Stimulated activated CD8-positive, alpha-beta memory T cell treated with anti-CD3 and anti-CD28 coated beads, Interleukin-4, amount 100 ng/mL, for 1 hour (primary cell): Measurements from ENCODE around the gene EFCAB14.
"Not testable (repeated sequence)": the region's sequence is repeated elsewhere in the genome, so short reads cannot be mapped to it uniquely, and the experiment has no call there.

ENCODE experiments used
- DNase-seq, 2 donors: peaks; one replicate each; pipeline ENCODE4 v3.0.0-alpha.2; 2020; ENCODE audit warnings: low read depth in 2 of 2, low spot score in 1 of 2

The EFCAB14 gene

DNA sequence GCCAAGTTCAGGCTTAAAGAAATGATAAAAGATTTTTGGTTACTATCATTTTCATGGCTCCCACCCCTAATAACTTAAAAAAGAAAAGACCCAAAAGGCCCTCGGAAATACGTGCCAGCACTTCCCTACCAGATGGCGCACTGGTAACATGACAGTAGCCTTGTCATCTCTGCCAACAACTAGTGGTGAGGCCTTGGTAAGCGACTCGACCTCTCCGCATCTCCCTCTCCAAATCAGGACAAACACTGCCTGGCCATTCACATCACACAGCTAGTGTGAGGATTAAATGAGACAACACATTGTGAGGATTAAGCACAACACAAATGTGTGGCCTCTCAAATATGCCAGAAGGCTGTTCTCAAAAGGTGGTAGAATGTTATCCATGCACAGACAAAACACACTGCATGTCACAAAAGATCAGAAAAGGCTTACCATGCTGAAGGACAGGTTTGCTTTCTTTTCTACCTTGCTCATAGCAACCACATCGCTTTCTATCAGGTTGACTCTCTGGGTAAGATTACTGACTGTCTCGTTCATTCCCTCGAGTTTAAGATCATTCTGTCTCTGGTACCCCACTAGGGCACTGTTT lies 30.9 kb downstream of the EFCAB14 start:
- DNase-seq = no peak

DNA sequence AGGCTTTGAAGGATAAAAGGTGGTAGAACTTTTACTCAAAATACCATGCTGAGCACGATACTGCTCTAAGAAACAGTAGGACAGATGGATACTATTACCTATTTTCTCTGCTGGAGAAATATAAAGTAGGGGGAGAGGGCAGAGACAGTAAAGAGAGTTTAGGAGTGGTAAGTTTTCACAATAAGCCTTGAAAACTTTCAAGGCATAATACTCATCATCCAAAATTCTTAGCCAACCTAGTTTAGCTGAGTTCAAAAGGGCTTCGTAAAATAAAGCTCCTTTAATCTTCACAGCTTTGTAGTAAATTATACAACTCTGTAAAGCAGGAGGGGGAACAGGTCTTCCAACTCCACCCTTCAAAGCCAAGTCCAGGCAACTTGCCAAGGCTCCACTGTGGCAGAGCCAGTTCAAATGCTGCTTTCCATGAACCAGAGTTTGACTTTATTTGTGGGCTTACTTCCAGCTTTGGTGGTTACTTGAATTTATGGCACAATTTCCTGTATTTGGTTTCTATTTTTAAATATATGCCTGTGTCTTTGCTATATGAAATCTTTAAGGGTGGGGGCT lies 31.7 kb downstream of the EFCAB14 start:
- no peak for DNase-seq

DNA sequence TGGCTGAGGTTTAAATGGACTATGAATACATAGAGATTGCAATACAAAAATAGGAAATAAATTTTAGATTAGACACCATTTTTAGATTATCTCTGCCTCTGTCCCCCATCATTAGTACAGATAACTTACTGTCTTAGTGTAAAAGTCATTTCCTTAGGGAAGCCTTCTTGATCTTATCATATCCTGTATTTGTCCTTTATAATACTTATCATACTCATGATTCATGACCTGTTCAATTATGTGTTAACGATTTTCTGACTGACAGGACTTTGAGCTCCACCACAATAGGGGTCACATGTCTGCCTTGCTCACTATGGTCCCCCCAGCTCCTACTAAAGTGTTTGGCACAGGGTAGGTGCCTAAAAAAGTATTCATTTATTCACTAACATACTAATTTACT lies 32.7 kb downstream of the EFCAB14 start:
- no peak for DNase-seq

DNA sequence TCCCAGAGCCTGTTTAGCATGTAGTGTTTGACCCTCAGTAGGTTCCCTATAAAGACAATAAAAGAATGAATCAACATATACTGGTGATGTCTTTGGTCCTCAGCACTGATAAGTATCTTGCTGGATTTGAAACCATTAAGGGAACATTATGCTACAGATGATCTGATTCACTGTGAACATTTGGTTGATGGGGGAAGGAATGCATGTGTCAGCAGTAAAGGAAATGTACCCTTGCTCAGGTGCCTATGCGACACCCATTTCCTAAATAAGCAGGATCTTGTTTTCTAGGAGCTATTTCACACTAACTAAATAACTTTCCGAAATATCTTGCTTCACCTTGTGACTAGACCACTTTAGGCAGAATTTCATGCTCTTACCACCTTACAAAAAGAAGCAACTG lies 34.2 kb downstream of the EFCAB14 start:
- no peak for DNase-seq

DNA sequence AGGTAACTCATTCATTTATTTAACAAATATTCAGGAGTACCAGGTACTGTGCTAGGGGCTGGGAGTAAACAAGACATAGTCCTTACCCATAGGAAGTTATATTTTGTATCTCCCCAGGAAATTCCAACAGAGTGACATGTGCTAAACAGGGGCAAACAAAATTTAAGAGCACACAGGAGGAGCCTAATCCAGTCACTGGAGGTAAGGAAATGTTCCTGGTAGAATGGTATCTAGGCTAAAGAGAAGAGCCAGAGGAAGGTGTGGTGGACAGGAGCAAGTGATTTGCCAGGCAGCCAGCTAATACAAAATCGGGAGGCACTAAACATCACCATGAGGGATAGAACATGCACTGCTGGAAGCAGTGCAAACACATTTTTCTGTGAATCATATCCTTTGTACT lies 36.9 kb downstream of the EFCAB14 start:
- DNase-seq = no peak

DNA sequence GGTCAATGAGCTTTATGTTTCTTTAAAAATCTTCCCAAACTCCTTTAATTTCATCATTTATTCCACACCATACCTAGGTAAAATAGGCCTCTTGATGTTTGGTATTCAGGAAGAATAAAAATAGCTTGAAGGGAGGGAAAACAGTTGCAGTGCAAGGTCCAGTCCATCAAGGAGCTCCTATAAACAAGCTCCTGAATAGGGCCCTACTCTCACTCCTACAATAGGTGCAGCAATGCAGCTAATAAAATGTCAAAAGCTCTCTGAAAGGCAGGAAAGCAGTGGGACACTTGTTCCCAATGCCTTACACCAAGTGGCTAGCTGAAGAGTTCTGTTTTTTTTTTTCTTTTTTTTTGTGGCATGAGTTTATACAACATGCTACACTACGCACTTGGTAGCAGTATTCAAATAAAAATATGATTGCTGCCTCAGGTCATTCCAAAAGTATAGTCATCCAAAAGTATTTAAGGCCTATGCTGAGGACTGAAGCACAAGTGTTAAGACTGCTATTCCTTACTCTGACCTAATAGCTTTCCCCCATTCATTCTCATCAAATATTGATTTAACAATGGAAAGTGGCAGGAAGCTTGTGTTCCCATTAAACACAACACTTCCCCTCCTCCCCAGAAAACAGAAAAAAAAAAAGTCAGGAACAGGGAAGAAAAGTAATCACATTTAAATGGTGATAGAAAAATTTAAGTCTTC lies 37.4 kb downstream of the EFCAB14 start:
- no peak for DNase-seq

DNA sequence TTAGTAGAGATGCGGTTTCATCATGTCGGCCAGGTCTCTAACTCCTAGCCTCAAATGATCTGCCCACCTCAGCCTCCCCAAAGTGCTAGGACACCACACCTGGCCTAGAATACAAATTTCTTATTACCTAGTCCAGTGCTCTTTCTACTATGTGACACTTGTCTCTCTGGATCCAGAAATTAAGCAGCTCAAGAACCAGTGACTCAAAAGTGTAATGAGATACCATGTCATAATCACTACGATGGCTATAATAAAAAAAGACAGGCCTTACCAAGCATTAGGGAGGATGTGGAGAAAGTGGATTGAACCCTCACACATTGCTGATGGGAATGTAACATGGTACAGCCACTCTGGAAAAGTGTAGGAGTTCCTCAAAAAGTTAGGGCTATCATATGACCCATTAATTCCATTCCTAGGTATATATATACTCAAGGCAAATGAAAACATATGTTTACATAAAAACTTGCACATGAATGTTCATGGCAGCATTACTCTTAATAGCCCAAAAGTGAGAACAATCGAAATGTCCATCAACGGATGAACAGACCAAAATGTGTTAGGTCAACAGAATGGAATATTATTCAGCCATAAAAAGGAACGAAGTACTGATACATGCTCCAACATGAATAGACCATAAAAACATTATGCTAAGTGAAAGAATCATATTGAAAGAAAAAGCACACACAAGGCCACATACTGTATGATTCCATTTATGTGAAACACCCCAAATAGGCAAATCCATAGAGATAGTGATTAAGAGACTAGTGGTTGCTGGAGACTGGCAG lies 38.9 kb downstream of the EFCAB14 start:
- no peak for DNase-seq

DNA sequence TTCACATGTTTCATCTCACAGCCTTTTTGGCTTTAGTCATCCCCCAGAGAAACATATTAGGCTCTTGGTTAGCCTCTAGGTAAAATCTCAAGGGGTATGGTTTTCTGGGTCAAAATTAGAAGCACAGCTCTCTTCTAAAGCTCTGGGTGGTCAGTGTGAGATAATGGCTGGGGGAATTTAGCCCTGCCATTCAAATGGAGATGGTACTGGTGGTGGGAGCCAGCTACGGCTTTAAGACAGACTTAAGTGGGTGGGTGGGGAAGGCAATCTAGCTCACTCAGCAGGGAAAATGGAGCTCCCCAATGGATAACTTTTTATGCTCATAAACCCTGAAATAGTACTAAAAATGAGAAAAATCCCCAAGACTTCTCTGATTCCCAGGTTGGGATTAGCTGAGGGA lies 41.6 kb downstream of the EFCAB14 start:
- DNase-seq = no peak

DNA sequence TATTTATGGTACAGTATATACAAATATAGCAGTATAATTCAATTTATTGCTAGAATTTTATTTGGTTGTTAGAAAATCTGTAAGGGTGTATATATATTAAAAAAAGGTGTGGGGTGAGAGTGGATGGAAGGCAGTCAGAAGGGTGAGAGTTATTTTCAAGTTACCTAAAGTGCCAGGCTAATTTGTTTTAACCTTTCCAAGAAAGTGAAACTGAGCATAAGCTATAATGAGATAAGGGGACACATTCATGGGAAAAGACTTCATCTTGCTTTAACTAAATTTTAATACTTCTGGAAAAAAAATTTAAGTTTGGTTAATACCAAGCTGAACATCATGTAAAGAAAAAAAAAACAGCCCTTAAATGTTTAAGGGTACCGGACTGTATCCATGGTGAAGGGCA lies 42.4 kb downstream of the EFCAB14 start:
- no peak for DNase-seq

DNA sequence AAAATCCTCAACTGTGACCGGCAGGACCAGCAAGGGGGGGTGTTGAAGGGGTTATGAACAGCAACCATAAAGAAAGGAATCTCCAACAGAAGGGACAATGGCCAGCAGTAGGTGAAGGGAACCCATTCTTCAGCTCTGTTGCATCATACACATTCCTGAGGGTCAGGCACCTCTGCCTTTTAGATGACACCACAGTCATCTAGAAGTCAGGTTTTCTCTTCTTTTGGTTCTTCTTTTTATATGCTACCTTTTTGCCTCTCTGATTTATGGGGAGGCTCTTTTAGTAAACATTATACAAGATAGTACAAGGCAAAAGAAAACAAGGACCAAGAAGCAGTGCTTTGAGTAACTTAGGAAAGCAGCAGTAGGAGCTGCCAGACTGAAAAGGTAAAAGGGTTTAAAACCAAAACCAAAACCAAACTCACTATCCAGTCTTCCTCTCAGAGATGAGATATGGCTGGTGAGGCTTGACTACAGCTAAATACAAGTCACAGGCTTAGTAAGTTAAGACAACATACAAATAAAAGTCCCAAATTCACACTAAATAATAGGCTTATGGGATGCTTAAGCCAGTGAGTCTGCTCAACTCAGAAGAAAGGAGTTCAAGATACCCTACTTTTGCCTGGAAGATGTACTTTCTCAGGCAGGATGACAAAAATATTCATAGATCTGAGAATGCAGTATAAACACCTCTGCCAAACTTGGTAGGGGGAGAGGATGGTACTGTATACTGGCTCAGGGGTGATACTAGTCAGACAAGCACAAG lies 43.2 kb downstream of the EFCAB14 start:
- no peak for DNase-seq

DNA sequence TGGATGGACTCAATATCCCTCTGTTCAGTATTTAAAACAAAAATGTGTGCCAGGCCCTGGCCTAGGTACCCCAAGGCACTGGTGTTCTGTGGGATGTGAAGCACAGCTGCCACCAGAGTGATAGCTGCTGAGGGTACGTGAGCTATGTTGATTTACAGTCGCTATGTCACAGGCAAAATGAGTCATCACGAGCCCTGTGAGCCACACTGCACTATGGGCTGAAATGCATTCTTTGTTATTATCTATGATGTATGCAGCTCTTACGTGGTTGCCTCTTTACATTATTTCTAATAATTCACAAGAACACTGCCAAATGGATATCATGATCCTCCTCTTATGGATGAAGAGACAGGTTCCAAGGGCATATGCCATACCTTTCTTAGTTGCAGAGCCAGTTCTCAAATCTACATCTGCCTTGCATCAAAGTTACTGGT lies 45.1 kb downstream of the EFCAB14 start:
- no peak for DNase-seq

DNA sequence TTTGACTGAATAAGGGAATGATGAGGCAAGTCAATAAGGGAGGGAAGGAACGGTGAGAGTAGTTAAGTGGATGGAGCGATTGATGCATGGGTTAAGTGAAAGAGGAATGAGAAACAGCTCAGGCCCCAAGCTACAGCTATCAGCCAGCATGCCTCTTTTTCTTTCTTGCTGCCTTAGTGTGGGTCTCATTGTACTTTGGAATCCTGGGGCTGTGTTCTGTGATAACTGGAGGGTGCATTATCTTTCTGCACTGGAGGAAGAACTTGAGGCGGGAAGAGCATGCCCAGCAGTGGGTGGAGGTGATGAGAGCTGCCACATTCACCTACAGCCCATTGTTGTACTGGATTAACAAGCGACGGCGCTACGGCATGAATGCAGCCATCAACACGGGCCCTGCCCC lies 46.2 kb downstream of the EFCAB14 start:
- no peak for DNase-seq

DNA sequence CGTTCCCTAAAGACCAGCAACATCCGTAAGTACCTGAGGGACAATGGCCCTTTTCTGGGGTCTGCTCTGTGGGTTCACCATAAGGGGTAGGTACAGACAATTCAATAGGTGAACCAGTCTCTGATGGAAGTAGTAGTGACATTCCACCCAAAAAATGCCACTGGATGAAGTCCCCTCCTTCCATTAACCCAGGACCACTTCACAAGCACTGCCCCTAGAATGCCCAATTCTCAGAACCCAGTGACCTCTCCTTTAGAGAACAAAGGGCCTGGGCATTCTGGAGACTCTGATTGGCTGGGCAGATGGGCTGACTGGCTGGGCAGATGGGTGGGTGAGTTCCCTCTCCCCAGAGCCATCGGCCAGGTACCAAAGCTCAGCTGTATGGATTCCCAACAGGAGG lies 47.4 kb downstream of the EFCAB14 start, which contains the start of gene TEX38:
Gene TEX38, plus strand, starts transcription at position 301 of the 400 bp plus-strand sequence. Its CDS starts 81 bp downstream, at position 382.
- DNase-seq = no peak

DNA sequence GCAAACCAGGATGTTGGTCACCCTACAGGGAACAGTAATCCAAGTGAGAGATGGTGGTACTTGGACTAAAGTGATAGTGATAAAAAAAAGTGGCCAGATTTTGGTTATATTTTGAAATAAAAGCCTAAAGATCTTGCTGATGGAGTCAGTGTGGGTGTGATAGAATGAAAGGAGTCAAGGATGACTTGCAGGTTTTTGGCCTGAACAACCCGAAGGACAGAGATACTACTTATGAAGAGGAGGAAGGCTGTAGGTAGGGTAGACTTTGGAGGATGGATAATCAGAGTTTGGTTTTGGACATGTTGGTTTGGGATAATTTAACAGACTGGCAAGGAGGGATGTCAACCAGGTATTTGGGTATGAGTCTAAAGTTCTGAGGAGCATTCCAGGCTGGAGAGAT lies 48.8 kb downstream of the EFCAB14 start:
- no peak for DNase-seq

DNA sequence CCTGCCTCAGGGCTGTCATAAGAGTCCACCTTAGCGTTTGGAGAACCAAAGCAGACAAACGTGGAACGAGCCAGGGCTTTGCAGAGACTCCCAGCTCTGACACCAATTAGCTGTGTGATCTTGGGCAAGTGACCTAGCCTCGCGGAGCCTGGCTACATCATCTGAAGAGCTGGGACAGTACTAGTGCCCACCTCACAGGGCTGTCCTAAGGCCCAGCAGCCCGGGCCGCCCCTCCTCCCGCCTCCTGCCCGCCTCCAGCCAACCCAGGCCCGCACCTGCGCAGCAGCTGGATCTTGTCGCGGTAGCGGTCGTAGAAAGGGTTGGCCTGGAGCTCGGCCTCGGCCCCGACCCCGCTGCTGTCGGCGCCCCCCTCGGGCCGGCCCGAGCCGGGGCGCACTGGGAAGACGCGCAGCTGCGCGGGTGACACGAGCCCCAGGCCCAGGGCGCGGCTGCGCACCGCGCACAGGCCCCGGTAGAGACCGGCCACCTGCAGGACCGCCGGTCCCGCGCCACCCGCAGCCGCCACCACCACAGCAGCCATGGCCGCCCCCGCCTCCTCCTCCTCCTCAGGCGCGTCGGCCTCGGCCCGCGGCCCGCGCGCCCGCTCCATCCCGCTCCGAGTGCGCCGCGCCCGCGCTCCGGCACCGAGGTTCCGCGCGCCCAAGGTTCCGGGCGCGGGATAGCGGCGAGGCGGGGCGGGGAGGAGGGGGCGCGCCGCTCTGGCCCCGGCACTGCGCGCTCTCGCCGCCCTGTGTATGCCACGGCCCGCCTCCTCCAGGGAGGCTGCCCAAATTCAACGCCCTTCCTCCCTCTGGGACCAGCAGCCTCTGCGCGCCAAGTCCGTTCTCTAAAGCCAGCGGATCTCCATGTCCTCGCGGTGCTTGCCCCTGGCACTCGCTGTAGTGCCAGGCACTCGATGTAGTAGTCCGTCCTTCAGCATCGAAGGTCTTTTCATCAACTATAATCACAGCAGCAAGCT lies 50.8 kb downstream of the EFCAB14 start, which contains the start of gene ATPAF1:
Gene ATPAF1, minus strand, starts transcription at position 583 of the 979 bp plus-strand sequence. Its CDS starts 42 bp downstream, at position 541.
- peak; percentile 5 to 9 for DNase-seq

DNA sequence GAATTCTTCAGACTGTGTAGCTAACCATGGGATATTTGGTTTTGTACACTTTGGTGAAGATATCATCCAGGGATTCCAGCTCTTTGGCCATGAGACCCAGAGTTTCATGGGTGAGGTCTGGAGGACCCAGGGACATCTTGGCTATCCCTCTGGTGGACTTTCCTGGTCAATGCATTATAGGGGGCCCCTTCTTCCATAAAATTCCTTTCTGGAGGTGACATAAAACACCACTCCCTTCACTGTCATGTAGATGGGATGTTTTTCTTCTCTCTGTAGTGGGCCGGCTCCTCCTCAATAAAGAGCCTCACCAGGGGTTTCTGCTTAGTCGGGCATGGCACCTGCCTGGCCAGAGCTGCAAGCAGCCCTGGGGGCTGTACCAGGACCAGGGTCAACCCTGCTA lies 52.9 kb downstream of the EFCAB14 start:
- DNase-seq = no peak

DNA sequence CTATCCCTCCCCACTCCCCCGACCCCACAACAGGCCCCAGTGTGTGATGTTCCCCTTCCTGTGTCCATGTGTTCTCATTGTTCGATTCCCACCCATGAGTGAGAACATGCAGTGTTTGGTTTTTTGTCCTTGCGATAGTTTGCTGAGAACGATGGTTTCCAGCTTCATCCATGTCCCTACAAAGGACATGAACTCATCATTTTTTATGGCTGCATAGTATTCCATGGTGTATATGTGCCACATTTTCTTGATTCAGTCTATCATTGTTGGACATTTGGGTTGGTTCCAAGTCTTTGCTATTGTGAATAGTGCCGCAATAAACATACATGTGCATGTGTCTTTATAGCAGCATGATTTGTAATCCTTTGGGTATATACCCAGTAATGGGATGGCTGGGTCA lies 56.0 kb downstream of the EFCAB14 start:
- not testable (repeated sequence) for DNase-seq

DNA sequence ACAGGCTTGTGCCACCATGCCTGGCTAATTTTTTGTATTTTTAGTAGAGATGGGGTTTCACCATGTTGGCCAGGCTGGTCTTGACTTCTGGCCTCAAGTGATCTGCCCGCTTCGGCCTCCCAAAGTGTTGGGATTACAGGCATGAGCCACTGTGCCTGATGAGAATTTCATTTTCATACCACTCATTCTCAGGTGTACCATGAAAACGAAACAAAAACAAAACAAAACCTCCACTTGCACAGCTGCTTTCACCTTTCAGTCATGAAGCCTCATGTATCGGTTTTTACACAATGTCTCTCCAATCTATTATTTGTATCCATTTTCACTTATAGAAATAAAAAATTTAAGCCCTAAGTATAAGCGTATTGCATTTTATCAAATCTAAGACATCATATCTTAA lies 58.8 kb downstream of the EFCAB14 start:
- not testable (repeated sequence) for DNase-seq

DNA sequence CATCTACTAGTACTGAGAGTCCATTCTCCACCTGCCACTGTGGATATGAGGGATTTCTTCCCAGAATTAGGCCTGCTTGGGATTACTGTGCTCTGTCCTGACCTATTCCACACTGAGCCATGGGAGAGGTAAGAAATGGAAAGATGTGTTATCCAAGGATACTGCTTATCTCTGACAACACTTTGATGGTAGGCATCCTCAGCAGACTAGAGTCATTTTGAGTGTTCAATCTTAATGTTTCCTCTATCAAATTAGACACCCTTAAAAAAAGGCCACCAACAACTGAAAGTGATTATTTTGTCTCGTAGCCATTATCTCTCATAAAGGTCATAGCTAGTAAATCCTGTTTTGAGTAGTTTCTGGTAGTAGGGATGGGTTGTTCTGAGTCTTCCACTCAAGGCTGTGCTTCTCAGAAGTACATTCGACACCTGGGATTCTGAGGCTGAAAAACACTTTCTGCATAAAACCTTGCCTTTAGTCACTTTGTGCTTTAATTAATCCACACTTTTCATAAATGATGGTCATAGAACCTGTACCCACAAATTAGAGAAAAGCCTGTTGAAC lies 59.5 kb downstream of the EFCAB14 start:
- no peak for DNase-seq
